Activated CD4-positive, alpha-beta T cell treated with anti-CD3 and anti-CD28 coated beads, Interleukin-2, amount 50 U/mL, for 16 hours (primary cell): Measurements from ENCODE around the gene DEAF1.
"Not testable (repeated sequence)": the region's sequence is repeated elsewhere in the genome, so short reads cannot be mapped to it uniquely, and the experiment has no call there.

Source experiments
- DNase-seq: peaks from one replicate; pipeline ENCODE4 v3.0.0-alpha.2; 2020

DEAF1 gene

GRCh38 chr11:699116-699508 is 4.1 kb upstream of the DEAF1 start:
- no peak for DNase-seq

GRCh38 chr11:698493-699115 is 3.6 kb upstream of the DEAF1 start:
- no peak for DNase-seq

GRCh38 chr11:697811-698311 is 2.8 kb upstream of the DEAF1 start:
- no peak for DNase-seq

- DNase-seq = no peak
Observed at GRCh38 chr11:696955-697491, 2.0 kb upstream of the DEAF1 start.

DNA sequence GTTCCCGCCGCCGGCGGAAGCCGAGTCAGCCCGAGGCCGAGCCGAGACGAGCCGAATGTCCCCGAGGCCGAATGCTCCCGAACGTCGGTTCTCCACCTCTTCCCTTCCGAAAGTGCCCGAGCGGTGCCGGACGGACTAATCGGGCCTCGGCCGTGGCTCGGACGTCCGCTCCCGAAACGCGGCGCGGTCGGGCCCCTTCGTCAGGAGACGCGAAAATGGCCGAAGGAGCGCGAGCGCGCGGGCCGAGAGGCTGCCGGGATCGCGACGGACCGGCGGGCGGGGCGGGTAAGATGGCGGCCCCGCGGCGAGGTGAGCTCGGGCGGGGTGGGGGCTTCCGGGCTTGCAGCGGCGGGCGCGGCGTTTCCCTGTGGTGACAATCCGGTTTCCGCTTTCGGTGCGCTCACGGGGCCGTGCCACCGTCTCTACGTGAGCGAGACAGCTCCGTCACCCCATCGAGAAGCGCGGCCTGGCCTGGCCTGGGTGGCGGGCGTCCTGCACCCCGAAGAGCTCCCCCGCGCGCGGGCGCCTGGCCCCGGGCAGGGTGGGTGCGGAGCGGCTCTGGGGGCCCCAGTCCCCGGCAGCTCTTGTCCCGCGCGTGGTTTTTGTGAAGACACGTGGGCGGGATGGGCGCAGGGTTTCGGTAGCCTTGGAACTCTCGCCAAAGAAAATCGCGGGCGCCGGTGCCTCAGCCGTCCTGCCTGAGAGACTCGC is 671 bp upstream of the DEAF1 start, which contains the start of gene TMEM80:
Gene TMEM80 (plus strand): TSS at position 279 of the 711 bp plus-strand sequence. CDS start 12 bp downstream, at position 291.
- peak; percentile 99 for DNase-seq

DNA sequence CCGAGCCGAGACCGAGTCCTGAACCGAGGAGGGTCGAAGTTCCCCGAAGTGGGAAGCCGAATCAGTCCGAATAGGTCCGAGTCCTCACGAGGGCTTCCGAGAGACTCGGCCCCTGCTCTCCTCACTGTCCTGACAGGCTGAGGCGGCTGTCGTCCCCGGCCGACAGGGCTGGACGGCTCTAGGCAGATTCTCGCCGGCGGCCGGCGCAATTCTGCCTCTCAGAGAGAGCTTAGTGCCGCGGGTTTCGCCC is 191 bp upstream of the DEAF1 start:
- no peak for DNase-seq

- no peak for DNase-seq
Observed at GRCh38 chr11:693887-694562, 997 bp downstream of the DEAF1 start.

DNA sequence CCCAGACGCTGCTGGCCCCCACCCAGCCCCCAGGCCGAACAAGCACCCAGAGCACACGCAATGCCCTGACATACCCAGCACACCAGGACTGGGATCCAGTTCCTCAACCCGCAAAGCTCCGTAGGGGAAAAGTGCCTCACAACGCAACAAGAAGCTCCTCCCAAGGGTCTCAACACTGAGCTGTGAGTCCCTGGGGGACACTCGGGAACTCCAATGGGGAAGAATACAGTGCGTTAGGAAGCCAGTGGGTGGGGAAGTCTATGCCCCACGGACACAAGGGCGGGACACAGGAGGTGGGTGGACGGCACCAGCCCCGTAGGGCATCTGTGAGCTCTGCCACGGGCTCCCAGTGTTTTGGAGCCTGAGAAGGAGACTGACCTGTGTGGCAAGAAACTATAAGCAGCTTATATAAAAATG is 1.6 kb downstream of the DEAF1 start:
- DNase-seq = no peak

GRCh38 chr11:692824-693414 is 2.1 kb downstream of the DEAF1 start:
- DNase-seq = no peak

- DNase-seq = no peak
Observed at GRCh38 chr11:691710-692590, 3.1 kb downstream of the DEAF1 start.

DNA sequence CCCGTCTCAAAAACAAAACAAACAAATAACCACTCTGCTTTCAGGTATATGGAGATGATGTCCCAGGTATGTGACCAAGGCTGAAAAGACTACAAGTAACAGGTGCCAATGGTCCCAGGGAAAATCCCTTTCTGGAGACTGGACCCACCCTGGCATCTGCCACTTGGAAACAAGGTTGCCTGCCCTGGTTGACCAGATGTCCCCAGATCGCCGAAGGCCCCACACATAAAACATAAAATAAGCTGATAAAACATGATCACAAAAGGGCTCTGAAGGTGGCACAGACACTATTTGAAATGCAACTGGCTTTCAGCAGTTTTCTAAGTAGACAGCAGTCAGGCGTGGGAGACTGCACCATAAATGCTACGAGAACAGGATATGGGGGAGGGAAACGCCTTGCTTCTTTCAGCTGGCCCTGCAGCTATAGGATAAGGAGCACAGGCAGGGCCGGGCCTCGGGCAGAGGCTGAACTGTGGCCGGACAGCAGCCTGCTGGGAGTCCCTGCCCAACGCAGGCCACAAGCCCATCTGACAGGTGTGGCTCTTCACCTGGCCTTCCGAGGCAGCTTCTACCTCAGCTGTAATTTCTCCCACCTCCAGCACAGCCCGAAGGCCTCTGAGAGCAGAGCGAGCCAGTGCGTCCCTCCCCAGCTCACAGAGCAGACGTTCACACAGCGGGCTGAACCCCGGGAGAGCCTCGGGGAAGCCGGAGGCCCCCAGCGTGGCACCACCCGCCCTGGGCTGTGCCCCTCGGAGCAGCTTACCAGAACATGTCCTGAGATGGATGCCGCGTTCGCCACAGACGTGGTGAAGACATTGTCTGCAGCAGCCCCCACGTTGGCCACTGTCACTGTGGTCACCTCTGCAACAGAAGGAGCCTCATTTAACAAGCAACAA is 4.0 kb downstream of the DEAF1 start:
- no peak for DNase-seq

DNA sequence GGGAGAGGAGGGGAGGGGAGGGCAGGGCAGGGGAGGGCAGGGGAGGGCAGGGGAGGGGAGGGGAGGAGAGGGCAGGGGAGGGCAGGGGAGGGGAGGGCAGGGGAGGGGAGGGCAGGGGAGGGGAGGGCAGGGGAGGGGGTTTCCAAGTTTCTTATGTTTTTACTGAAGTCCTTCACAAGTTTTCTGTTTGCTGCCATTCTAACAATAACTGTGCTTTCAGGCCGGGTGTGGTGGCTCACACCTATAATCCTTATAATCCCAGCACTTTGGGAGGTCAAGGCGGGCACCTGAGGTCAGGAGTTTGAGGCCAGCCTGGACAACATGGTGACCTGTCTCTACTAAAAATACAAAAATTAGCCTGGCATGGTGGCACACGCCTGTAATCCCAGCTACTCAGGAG is 4.8 kb downstream of the DEAF1 start:
- not testable (repeated sequence) for DNase-seq

DNA sequence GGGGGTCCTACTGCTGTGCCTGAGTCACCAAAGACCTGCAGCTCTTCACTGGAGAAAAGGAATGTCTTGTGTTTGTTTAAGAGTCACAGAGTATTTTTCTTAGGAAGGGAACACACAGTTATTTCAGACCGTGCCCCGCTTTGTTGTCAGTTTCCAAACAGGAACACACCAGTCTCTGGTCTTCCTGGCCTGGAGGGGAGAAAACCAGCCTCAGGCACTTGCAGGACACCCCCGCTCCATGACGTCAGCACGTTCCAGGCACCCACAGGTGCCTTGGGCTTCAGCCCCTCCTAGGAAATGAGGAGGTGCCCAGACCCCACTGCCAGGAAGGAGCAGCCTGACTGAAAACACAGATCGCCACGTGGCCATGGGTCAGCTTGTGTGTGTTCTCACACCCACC is 5.4 kb downstream of the DEAF1 start:
- no peak for DNase-seq

DNA sequence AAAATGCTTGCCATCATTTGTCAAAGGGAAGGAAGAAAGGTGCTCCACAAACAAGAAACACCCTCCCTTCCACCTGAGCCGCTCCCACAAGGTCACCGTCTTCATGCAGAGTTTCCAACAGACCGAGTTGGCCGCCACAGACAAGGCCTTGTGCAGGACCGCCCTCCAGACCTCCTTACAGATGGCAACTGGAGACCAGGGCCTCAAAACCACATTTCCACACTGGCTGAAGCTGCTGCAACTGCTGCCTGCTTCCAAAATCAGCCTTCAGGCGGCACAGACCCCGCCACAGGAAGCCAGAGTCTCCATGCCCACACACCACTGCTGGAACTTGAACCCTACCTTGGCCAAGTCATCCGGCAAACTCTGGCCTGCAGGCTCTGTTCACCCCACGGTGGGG is 6.3 kb downstream of the DEAF1 start:
- DNase-seq = no peak

- DNase-seq = no peak
Observed at GRCh38 chr11:687751-688150, 7.3 kb downstream of the DEAF1 start.

DNA sequence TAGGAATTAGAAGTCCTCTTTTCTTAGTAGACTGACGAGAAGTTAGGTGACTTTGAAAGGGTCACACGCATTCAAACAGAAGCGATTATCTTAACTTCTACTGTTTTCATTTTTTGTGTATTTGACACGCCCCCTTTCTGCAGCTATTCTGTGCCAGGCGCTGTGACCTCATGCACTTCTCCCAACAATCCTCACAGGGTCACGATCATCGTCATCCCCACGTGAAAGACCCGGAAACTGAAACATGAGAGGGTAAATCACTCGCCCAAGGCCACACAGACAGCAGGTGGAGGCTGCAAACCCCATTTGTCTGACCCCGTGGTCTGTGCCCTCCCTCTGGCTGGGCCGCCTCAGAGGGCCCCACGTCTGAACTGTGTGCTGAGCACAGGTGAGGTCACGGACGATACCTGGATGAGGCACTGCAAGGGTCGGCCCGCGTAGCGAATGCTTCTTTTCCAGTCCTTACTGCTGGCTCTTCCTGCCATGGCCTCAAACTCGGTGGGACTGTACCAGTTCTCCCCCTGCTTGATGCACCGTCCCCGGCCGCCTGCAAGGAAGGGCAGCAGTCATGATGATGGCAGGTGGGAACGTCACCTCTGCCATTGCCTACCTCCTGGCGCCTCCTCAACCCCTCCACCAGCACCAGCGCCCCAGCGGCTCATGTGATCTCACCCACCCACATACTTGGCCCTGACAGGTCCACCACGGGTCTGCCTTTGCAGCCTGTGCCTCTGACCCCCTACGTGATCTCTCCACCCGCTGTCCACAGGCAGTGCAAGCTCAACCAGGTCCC is 8.4 kb downstream of the DEAF1 start:
- DNase-seq = no peak

GRCh38 chr11:680970-681369 is 14.1 kb downstream of the DEAF1 start:
- no peak for DNase-seq

GRCh38 chr11:680476-680875 is 14.5 kb downstream of the DEAF1 start:
- no peak for DNase-seq

GRCh38 chr11:679271-680207 is 15.5 kb downstream of the DEAF1 start:
- no peak for DNase-seq
